Measurements from ENCODE around the gene SSH2. TPM values are rescaled to one million over a fixed set of nuclear protein-coding genes. Genes with fewer than 3 reads are reported as not detected.

Gene SSH2
- total and polyA plus RNA-seq, 4 donors, result 7.5 to 14.1 (median 11.2) TPM

DNA sequence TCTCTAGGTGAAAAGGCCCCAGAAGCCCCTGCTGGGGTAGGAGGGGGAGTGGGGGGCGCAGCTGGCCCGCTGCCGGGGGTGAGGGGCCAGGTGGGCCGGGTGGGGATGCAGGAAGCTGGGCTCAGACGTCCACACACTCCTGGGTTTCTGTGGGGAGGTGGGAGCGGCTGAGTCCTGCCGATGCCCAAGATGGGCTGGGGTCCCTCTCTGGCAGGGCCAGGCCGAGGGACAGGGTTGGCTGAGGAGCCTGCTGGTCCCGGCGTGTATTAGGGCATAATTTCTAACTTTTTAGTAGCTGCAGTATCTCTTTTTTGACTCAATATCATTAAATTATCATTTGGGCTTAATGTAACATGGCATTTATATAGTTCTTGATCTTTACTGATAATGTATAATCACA is 185.9 kb downstream of the SSH2 start:
- peaks cover 5 to 18% (median 9%) of the 10 kb centered on the region in 4 donors for H3K4me1 ChIP-seq (ENCODE audit: control insufficient read depth in 4 of 4, insufficient read depth in 4 of 4, low read length in 3 of 4)

More for the DNA sequence above, 185.9 kb downstream of the SSH2 start:
- H3K36me3 ChIP-seq (ENCODE audit: control insufficient read depth in 4 of 4, insufficient read depth in 3 of 4, low read depth in 1 of 4, low read length in 3 of 4), result no peaks in the 10 kb centered on the region
- DNase-seq (ENCODE audit: low spot score), result no peak
- H3K27ac ChIP-seq (ENCODE audit: low read depth in 1 of 2, low read length in 2 of 2), result no peak overlapping the region
- H3K4me3 ChIP-seq (ENCODE audit: low read depth in 1 of 3, low read length in 3 of 3), result no peak overlapping the region
- 96% methylated on average over 10 of the region's 10 CpGs for WGBS
- no peaks in the 10 kb centered on the region for H3K9me3 ChIP-seq (ENCODE audit: control insufficient read depth in 4 of 4, low read length in 3 of 4)
- H3K9ac ChIP-seq (ENCODE audit: low read depth in 1 of 2, low read length in 2 of 2), result no peak overlapping the region
- no peak for TF ChIP-seq ATF3 (IDR thresholded peaks at IDR 0.05)
- no peak for TF ChIP-seq FOXA1 (IDR thresholded peaks at IDR 0.05)
- TF ChIP-seq JUND (IDR thresholded peaks at IDR 0.05), result no peak
- no peak for TF ChIP-seq HNF4G (IDR thresholded peaks at IDR 0.05)
- TF ChIP-seq RAD21 (IDR thresholded peaks at IDR 0.05), result no peak
- TF ChIP-seq SP1 (IDR thresholded peaks at IDR 0.05), result no peak
- TF ChIP-seq, protein P1, sequence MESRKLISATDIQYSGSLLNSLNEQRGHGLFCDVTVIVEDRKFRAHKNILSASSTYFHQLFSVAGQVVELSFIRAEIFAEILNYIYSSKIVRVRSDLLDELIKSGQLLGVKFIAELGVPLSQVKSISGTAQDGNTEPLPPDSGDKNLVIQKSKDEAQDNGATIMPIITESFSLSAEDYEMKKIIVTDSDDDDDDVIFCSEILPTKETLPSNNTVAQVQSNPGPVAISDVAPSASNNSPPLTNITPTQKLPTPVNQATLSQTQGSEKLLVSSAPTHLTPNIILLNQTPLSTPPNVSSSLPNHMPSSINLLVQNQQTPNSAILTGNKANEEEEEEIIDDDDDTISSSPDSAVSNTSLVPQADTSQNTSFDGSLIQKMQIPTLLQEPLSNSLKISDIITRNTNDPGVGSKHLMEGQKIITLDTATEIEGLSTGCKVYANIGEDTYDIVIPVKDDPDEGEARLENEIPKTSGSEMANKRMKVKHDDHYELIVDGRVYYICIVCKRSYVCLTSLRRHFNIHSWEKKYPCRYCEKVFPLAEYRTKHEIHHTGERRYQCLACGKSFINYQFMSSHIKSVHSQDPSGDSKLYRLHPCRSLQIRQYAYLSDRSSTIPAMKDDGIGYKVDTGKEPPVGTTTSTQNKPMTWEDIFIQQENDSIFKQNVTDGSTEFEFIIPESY (IDR thresholded peaks at IDR 0.05), result no peak
- TF ChIP-seq, protein P2, sequence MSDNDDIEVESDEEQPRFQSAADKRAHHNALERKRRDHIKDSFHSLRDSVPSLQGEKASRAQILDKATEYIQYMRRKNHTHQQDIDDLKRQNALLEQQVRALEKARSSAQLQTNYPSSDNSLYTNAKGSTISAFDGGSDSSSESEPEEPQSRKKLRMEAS (IDR thresholded peaks at IDR 0.05), result no peak
- TF ChIP-seq RXRA (IDR thresholded peaks at IDR 0.05), result no peak
- no peak for TF ChIP-seq CTCF (IDR thresholded peaks at IDR 0.05; ENCODE audit: low read depth, low read length, missing input control)
- no peak for TF ChIP-seq REST (IDR thresholded peaks at IDR 0.05)
- TF ChIP-seq YY1 (IDR thresholded peaks at IDR 0.05), result no peak
- TF ChIP-seq HNF4A (conservative IDR thresholded peaks at IDR 0.05), result no peak
- TF ChIP-seq FOXA2 (IDR thresholded peaks at IDR 0.05), result no peak
- no peak for TF ChIP-seq NR2F2 (IDR thresholded peaks at IDR 0.05)
- TF ChIP-seq EGR1 (IDR thresholded peaks at IDR 0.05; ENCODE audit: low read depth in 2 of 2), result no peak
- TF ChIP-seq GABPA (IDR thresholded peaks at IDR 0.05 in 1 of 2, conservative IDR thresholded peaks at IDR 0.05 in 1 of 2), result no peak
- no peak for TF ChIP-seq TAF1 (conservative IDR thresholded peaks at IDR 0.05)
- no peaks in the 10 kb centered on the region for H3K27me3 ChIP-seq (ENCODE audit: control insufficient read depth in 4 of 4, insufficient read depth in 4 of 4, low read length in 3 of 4)
